Neutrophil (primary cell): ENCODE results near the gene LCT.

ENCODE experiments used
- H3K27ac ChIP-seq: fragments of 200-600 bp; sonication (generic); 2 replicates; pipeline ENCODE4 v1.5.1; 2016; ENCODE audit warnings: mild to moderate bottlenecking, moderate library complexity
- H3K27me3 ChIP-seq: fragments of 200-600 bp; sonication (generic); 2 replicates; pipeline ENCODE4 v1.6.0; 2016; ENCODE audit warnings: mild to moderate bottlenecking
- H3K36me3 ChIP-seq: fragments of 200-600 bp; sonication (generic); 2 replicates; pipeline ENCODE4 v1.5.1; 2017
- H3K4me1 ChIP-seq, 2 experiments: fragments of 200-600 bp in 1 of 2; sonication (generic) in 1 of 2; 1 replicate in 1 of 2; 2 replicates in 1 of 2; pipeline versions ENCODE4 v1.5.1 to v1.6.1; 2013 to 2016; ENCODE audit warnings: low read depth in 1 of 2, low read length in 1 of 2, mild to moderate bottlenecking in 1 of 2, moderate library complexity in 1 of 2; ENCODE audit not compliant: control insufficient read depth in 1 of 2, insufficient read depth in 1 of 2
- H3K4me3 ChIP-seq, 2 experiments: fragments of 200-600 bp in 1 of 2; sonication (generic) in 1 of 2; 1 replicate in 1 of 2; 2 replicates in 1 of 2; pipeline ENCODE4 v1.5.1; 2013 to 2016; ENCODE audit warnings: low read depth in 1 of 2, low read length in 1 of 2, mild to moderate bottlenecking in 1 of 2, moderate library complexity in 1 of 2
- H3K9me3 ChIP-seq: fragments of 200-600 bp; sonication (generic); 2 replicates; pipeline ENCODE4 v1.5.1; 2016
- TF ChIP-seq, protein P1 (sequence below): fragments of 200-600 bp; sonication (generic); IDR thresholded peaks from 2 replicates; pipeline ENCODE4 v1.5.1; 2016; ENCODE audit warnings: antibody characterized with exemption

Gene LCT

GRCh38 chr2:135829378-135830135 is 7.4 kb downstream of the LCT start:
- Histone ChIP-seq H3K27ac (no peak overlapping the region), H3K4me3 (no peak overlapping the region), H3K36me3 (no peaks in the 10 kb centered on the region), H3K4me1 (no peaks in the 10 kb centered on the region), H3K9me3 (no peaks in the 10 kb centered on the region), H3K27me3 (no peaks in the 10 kb centered on the region)
- TF ChIP-seq, protein P1, sequence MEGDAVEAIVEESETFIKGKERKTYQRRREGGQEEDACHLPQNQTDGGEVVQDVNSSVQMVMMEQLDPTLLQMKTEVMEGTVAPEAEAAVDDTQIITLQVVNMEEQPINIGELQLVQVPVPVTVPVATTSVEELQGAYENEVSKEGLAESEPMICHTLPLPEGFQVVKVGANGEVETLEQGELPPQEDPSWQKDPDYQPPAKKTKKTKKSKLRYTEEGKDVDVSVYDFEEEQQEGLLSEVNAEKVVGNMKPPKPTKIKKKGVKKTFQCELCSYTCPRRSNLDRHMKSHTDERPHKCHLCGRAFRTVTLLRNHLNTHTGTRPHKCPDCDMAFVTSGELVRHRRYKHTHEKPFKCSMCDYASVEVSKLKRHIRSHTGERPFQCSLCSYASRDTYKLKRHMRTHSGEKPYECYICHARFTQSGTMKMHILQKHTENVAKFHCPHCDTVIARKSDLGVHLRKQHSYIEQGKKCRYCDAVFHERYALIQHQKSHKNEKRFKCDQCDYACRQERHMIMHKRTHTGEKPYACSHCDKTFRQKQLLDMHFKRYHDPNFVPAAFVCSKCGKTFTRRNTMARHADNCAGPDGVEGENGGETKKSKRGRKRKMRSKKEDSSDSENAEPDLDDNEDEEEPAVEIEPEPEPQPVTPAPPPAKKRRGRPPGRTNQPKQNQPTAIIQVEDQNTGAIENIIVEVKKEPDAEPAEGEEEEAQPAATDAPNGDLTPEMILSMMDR: no peak

- Histone ChIP-seq H3K4me3 (no peak overlapping the region), H3K36me3 (no peaks in the 10 kb centered on the region), H3K27ac (no peak overlapping the region)
Measured at GRCh38 chr2:135826544-135826943, 10.4 kb downstream of the LCT start.

DNA sequence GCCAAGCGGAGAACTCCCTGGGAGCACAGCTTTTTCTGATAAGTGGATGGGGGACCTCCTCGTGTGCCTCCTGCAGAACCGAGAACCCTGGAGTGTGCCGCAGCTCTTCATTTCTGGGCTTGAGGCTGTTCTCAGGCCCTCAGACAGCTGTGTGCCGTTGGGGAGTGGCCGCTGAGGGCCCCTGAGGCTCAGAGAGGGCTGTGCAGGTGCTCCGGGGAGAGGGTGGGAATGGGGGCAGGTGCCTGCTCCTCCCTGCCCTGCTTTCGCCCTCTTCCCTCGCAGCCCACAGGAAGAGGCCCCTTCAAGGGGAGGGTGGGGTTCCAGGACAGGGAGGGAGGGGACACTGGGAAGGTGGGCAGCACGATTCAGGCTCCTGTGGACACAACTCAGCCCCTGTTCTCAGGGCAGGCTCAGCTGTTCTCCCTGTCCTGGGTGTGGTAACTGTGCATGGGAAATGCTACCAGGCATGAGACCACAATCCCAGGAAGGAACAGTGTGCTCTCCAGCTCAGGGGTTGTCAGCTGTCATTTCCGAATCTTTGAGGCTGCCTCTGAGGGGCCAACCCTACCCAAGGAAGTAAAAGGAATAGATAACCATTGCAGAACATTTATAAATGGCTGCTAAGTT is 11.3 kb downstream of the LCT start:
- H3K36me3 ChIP-seq: no peaks in the 10 kb centered on the region
- no peak overlapping the region for H3K27ac ChIP-seq
- no peaks in the 10 kb centered on the region for H3K4me1 ChIP-seq
- TF ChIP-seq, protein P1: no peak
- H3K4me3 ChIP-seq: no peak overlapping the region
- no peaks in the 10 kb centered on the region for H3K9me3 ChIP-seq
- no peaks in the 10 kb centered on the region for H3K27me3 ChIP-seq

More at GRCh38 chr2:135826544-135826943, 10.4 kb downstream of the LCT start:
- Histone ChIP-seq H3K9me3 (no peaks in the 10 kb centered on the region), H3K4me1 (no peaks in the 10 kb centered on the region), H3K27me3 (no peaks in the 10 kb centered on the region)
- TF ChIP-seq, protein P1: no peak

DNA sequence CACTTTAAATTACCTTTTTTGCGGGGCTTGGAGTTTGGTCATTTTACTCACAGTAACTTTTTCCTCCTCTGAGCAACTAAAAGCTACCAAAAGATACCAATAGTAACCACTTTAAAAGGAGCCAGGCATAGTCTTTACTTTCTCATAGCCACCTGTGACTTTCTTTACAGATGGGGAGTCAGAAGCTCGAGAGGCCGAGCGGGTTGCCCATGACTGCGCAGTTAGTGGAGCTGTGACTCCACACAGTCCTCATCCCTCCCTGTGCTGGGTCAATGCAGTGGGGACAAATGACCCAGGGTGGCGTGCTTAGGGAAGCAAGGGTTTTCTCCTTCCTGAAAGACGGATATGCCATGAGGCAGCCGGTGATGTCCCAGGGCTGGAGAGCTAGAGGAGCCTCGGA is 11.9 kb downstream of the LCT start:
- TF ChIP-seq, protein P1: no peak
- no peaks in the 10 kb centered on the region for H3K36me3 ChIP-seq
- H3K4me1 ChIP-seq: no peaks in the 10 kb centered on the region
- no peaks in the 10 kb centered on the region for H3K9me3 ChIP-seq
- no peak overlapping the region for H3K4me3 ChIP-seq
- H3K27ac ChIP-seq: no peak overlapping the region
- H3K27me3 ChIP-seq: peaks cover 4% of the 10 kb centered on the region

- no peak overlapping the region for H3K4me3 ChIP-seq
- peaks cover 10% of the 10 kb centered on the region for H3K27me3 ChIP-seq
- H3K4me1 ChIP-seq: no peaks in the 10 kb centered on the region
- no peak overlapping the region for H3K27ac ChIP-seq
- TF ChIP-seq, protein P1: no peak
- no peaks in the 10 kb centered on the region for H3K36me3 ChIP-seq
- no peaks in the 10 kb centered on the region for H3K9me3 ChIP-seq
Measured at GRCh38 chr2:135822855-135823254, 14.1 kb downstream of the LCT start.
